WTC11 (cell line): Measurements from ENCODE around the gene WFDC12. TPM values are rescaled to one million over a fixed set of nuclear protein-coding genes. Genes with fewer than 3 reads are reported as not detected.

Source experiments
- ATF1 ChIP-seq: sonication (generic); formaldehyde crosslinking; IDR thresholded peaks from 2 replicates; pipeline ENCODE4 v1.8.1; 2023; ENCODE audit warnings: mild to moderate bottlenecking, moderate library complexity, missing genetic modification reagents
- CREB1 ChIP-seq: sonication (generic); formaldehyde crosslinking; IDR thresholded peaks from 2 replicates; pipeline ENCODE4 v1.8.0; 2023; ENCODE audit warnings: mild to moderate bottlenecking, missing genetic modification reagents
- E2F4 ChIP-seq: sonication (generic); formaldehyde crosslinking; IDR thresholded peaks from 2 replicates; pipeline ENCODE4 v1.8.1; 2022; ENCODE audit warnings: low read depth, mild to moderate bottlenecking, moderate library complexity, missing genetic modification reagents, borderline replicate concordance
- ELF4 ChIP-seq: sonication (generic); formaldehyde crosslinking; IDR thresholded peaks from 2 replicates; pipeline ENCODE4 v1.8.1; 2022; ENCODE audit warnings: low read depth, mild to moderate bottlenecking, moderate library complexity, missing genetic modification reagents
- ESRRA ChIP-seq: sonication (generic); formaldehyde crosslinking; IDR thresholded peaks from 2 replicates; pipeline ENCODE4 v1.8.1; 2022; ENCODE audit warnings: mild to moderate bottlenecking, missing genetic modification reagents, borderline replicate concordance
- ETV6 ChIP-seq: sonication (generic); formaldehyde crosslinking; IDR thresholded peaks from 2 replicates; pipeline ENCODE4 v1.8.1; 2022; ENCODE audit warnings: mild to moderate bottlenecking, missing genetic modification reagents
- FOXJ3 ChIP-seq: sonication (generic); formaldehyde crosslinking; IDR thresholded peaks from 2 replicates; pipeline ENCODE4 v1.9.0; 2021; ENCODE audit warnings: missing genetic modification reagents, mild to moderate bottlenecking, borderline replicate concordance
- FOXK1 ChIP-seq: sonication (generic); formaldehyde crosslinking; IDR thresholded peaks from 2 replicates; pipeline ENCODE4 v1.8.0; 2022; ENCODE audit warnings: mild to moderate bottlenecking, moderate library complexity, missing genetic modification reagents
- GABPB1 ChIP-seq: sonication (generic); formaldehyde crosslinking; IDR thresholded peaks from 2 replicates; pipeline ENCODE4 v1.8.1; 2023; ENCODE audit warnings: mild to moderate bottlenecking, missing genetic modification reagents
- GTF2I ChIP-seq: fragments of 250-450 bp; sonication (Bioruptor Pico); conservative IDR thresholded peaks from 2 replicates; pipeline ENCODE4 v1.4.0; 2021; ENCODE audit warnings: mild to moderate bottlenecking
- HMGA2 ChIP-seq: fragments of 250-450 bp; sonication (Bioruptor Pico); IDR thresholded peaks from 2 replicates; pipeline ENCODE4 v1.4.0; 2021; ENCODE audit warnings: mild to moderate bottlenecking, moderate library complexity
- MXD4 ChIP-seq: fragments of 250-450 bp; sonication (Bioruptor Pico); IDR thresholded peaks from 2 replicates; pipeline ENCODE4 v1.8.0; 2021; ENCODE audit warnings: mild to moderate bottlenecking, moderate library complexity, borderline replicate concordance
- NFATC4 ChIP-seq: fragments of 250-450 bp; sonication (Bioruptor Pico); IDR thresholded peaks from 2 replicates; pipeline ENCODE4 v1.9.0; 2021; ENCODE audit warnings: mild to moderate bottlenecking
- NFE2L1 ChIP-seq: sonication (generic); formaldehyde crosslinking; IDR thresholded peaks from 2 replicates; pipeline ENCODE4 v1.8.1; 2023; ENCODE audit warnings: missing genetic modification reagents
- NR1H2 ChIP-seq: sonication (generic); formaldehyde crosslinking; IDR thresholded peaks from 2 replicates; pipeline ENCODE4 v1.9.0; 2021; ENCODE audit warnings: mild to moderate bottlenecking, moderate library complexity, missing genetic modification reagents
- NR2C2 ChIP-seq: sonication (generic); formaldehyde crosslinking; IDR thresholded peaks from 2 replicates; pipeline ENCODE4 v1.8.0; 2022; ENCODE audit warnings: mild to moderate bottlenecking, missing genetic modification reagents
- OVOL2 ChIP-seq: fragments of 250-450 bp; sonication (Bioruptor Pico); IDR thresholded peaks from 2 replicates; pipeline ENCODE4 v1.9.0; 2021; ENCODE audit warnings: mild to moderate bottlenecking, borderline replicate concordance
- PRRX2 ChIP-seq: fragments of 250-450 bp; sonication (Bioruptor Pico); IDR thresholded peaks from 2 replicates; pipeline ENCODE4 v1.8.0; 2021; ENCODE audit warnings: mild to moderate bottlenecking
- SOX15 ChIP-seq: fragments of 250-450 bp; sonication (Bioruptor Pico); IDR thresholded peaks from 2 replicates; pipeline ENCODE4 v1.9.0; 2021; ENCODE audit warnings: mild to moderate bottlenecking
- SP1 ChIP-seq: sonication (generic); formaldehyde crosslinking; conservative IDR thresholded peaks from 2 replicates; pipeline ENCODE4 v1.8.1; 2022; ENCODE audit warnings: missing genetic modification reagents
- TCF7 ChIP-seq: sonication (generic); formaldehyde crosslinking; IDR thresholded peaks from 2 replicates; pipeline ENCODE4 v1.8.0; 2022; ENCODE audit warnings: mild to moderate bottlenecking, low read depth, missing genetic modification reagents, moderate library complexity
- USF1 ChIP-seq: sonication (generic); formaldehyde crosslinking; IDR thresholded peaks from 2 replicates; pipeline ENCODE4 v1.8.0; 2022; ENCODE audit warnings: mild to moderate bottlenecking, missing genetic modification reagents
- ZBTB21 ChIP-seq: sonication (generic); formaldehyde crosslinking; IDR thresholded peaks from 2 replicates; pipeline ENCODE4 v1.8.1; 2023; ENCODE audit warnings: mild to moderate bottlenecking, missing genetic modification reagents, borderline replicate concordance
- ZNF219 ChIP-seq: sonication (generic); formaldehyde crosslinking; IDR thresholded peaks from 2 replicates; pipeline ENCODE4 v1.8.0; 2023; ENCODE audit warnings: missing genetic modification reagents, mild to moderate bottlenecking, borderline replicate concordance
- ZNF263 ChIP-seq: sonication (generic); formaldehyde crosslinking; IDR thresholded peaks from 2 replicates; pipeline ENCODE4 v1.8.1; 2022; ENCODE audit warnings: low read depth, mild to moderate bottlenecking, moderate library complexity, missing genetic modification reagents
- ZNF396 ChIP-seq: fragments of 250-450 bp; sonication (Bioruptor Pico); IDR thresholded peaks from 2 replicates; pipeline ENCODE4 v1.8.0; 2021; ENCODE audit warnings: mild to moderate bottlenecking, moderate library complexity, borderline replicate concordance
- ZNF425 ChIP-seq: fragments of 250-450 bp; sonication (Bioruptor Pico); conservative IDR thresholded peaks from 2 replicates; pipeline ENCODE4 v1.9.0; 2021; ENCODE audit warnings: mild to moderate bottlenecking
- total RNA-seq: library from RNA; stranded (reverse); gene quantifications from 3 replicates; pipeline ENCODE4 v1.2.3, GENCODE V29; 2021
- TF ChIP-seq, protein P1 (sequence below): sonication (generic); formaldehyde crosslinking; IDR thresholded peaks from 2 replicates; pipeline ENCODE4 v1.8.1; 2023; ENCODE audit warnings: mild to moderate bottlenecking, missing genetic modification reagents, moderate library complexity
- TF ChIP-seq, protein P2 (sequence below): sonication (generic); formaldehyde crosslinking; conservative IDR thresholded peaks from 2 replicates; pipeline ENCODE4 v1.8.1; 2022; ENCODE audit warnings: mild to moderate bottlenecking, missing genetic modification reagents
- TF ChIP-seq, protein P3 (sequence below): fragments of 250-450 bp; sonication (Bioruptor Pico); IDR thresholded peaks from 2 replicates; pipeline ENCODE4 v1.9.0; 2021; ENCODE audit warnings: mild to moderate bottlenecking
- TF ChIP-seq, protein P4 (sequence below): fragments of 250-450 bp; sonication (Bioruptor Pico); IDR thresholded peaks from 2 replicates; pipeline ENCODE4 v2.1.2; 2022; ENCODE audit warnings: mild to moderate bottlenecking, moderate library complexity

WFDC12 gene
- total RNA-seq, 1 experiment from 2014 or later = not detected

DNA sequence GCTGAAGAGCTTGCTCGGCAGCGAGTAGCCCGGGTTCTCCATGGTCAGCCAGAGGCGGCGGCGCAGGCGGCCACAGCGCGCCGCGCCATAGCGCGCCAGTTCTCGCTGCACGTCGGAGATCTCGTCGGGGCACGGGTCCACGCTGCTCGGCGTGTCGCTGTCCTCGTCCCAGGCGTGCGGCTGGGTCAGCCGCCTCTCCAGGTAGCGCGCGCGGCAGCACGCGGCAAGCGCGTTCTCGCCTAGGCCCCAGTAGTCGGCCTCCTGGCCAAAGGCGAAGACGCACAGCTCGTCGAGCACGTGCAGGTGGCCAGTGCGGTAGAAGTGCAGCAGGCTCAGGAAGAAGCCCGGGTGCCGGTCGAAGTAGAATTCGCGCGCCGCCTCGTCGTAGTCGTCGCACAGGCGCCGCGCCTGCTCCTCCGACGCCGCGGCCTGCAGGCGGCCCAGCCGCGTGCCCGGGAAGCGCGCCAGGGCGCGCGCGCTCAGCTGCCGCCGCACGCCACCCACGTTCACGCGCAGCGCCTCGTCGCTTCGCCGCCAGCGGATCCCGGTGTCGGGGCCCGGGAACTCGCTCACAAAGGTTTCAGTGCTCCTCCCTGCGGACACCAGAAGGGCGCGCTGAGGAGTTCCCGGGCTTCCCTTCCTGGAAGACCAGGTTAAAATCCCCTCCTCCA lies 26.0 kb downstream of the WFDC12 start (continued):
- no peak for TF ChIP-seq OVOL2 (CRISPR knock-in tag)
- TF ChIP-seq FOXJ3 (CRISPR knock-in tag) = no peak
- TF ChIP-seq USF1 (CRISPR knock-in tag) = peak; percentile 79
- TF ChIP-seq NR1H2 (CRISPR knock-in tag) = peak; percentile 68
- TF ChIP-seq, protein P1, sequence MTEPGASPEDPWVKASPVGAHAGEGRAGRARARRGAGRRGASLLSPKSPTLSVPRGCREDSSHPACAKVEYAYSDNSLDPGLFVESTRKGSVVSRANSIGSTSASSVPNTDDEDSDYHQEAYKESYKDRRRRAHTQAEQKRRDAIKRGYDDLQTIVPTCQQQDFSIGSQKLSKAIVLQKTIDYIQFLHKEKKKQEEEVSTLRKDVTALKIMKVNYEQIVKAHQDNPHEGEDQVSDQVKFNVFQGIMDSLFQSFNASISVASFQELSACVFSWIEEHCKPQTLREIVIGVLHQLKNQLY (CRISPR knock-in tag) = no peak
- TF ChIP-seq ZNF425 (CRISPR knock-in tag) = no peak
- peak; percentile 68; the same call in 1 of the 2 replicates for TF ChIP-seq ZNF263
- TF ChIP-seq SOX15 (CRISPR knock-in tag) = no peak
- TF ChIP-seq NR2C2 (CRISPR knock-in tag) = peak; percentile 78
- TF ChIP-seq GABPB1 (CRISPR knock-in tag) = no peak
- TF ChIP-seq, protein P2, sequence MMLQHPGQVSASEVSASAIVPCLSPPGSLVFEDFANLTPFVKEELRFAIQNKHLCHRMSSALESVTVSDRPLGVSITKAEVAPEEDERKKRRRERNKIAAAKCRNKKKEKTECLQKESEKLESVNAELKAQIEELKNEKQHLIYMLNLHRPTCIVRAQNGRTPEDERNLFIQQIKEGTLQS (CRISPR knock-in tag) = peak; percentile 72; the same call in 1 of the 2 replicates
- TF ChIP-seq TCF7 (CRISPR knock-in tag) = peak; percentile 93
- no peak for TF ChIP-seq PRRX2 (CRISPR knock-in tag)
- TF ChIP-seq, protein P3, sequence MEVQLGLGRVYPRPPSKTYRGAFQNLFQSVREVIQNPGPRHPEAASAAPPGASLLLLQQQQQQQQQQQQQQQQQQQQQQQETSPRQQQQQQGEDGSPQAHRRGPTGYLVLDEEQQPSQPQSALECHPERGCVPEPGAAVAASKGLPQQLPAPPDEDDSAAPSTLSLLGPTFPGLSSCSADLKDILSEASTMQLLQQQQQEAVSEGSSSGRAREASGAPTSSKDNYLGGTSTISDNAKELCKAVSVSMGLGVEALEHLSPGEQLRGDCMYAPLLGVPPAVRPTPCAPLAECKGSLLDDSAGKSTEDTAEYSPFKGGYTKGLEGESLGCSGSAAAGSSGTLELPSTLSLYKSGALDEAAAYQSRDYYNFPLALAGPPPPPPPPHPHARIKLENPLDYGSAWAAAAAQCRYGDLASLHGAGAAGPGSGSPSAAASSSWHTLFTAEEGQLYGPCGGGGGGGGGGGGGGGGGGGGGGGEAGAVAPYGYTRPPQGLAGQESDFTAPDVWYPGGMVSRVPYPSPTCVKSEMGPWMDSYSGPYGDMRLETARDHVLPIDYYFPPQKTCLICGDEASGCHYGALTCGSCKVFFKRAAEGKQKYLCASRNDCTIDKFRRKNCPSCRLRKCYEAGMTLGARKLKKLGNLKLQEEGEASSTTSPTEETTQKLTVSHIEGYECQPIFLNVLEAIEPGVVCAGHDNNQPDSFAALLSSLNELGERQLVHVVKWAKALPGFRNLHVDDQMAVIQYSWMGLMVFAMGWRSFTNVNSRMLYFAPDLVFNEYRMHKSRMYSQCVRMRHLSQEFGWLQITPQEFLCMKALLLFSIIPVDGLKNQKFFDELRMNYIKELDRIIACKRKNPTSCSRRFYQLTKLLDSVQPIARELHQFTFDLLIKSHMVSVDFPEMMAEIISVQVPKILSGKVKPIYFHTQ (CRISPR knock-in tag) = no peak
- TF ChIP-seq, protein P4, sequence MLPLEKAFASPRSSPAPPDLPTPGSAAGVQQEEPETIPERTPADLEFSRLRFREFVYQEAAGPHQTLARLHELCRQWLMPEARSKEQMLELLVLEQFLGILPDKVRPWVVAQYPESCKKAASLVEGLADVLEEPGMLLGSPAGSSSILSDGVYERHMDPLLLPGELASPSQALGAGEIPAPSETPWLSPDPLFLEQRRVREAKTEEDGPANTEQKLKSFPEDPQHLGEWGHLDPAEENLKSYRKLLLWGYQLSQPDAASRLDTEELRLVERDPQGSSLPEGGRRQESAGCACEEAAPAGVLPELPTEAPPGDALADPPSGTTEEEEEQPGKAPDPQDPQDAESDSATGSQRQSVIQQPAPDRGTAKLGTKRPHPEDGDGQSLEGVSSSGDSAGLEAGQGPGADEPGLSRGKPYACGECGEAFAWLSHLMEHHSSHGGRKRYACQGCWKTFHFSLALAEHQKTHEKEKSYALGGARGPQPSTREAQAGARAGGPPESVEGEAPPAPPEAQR = no peak
- no peak for TF ChIP-seq HMGA2 (CRISPR knock-in tag)
- TF ChIP-seq ZNF396 (CRISPR knock-in tag) = no peak
- TF ChIP-seq SP1 (CRISPR knock-in tag) = peak; percentile 65
- peak; percentile 93 for TF ChIP-seq NFE2L1 (CRISPR knock-in tag)
- no peak for TF ChIP-seq GTF2I
- peak; percentile 90 for TF ChIP-seq ETV6
- TF ChIP-seq ATF1 (CRISPR knock-in tag) = peak; percentile 95
- TF ChIP-seq ESRRA (CRISPR knock-in tag) = peak; percentile 93
- TF ChIP-seq NFATC4 = no peak
- no peak for TF ChIP-seq ZBTB21 (CRISPR knock-in tag)
- peak; percentile 90 for TF ChIP-seq E2F4 (CRISPR knock-in tag)
- peak; percentile 94; the same call in 1 of the 2 replicates for TF ChIP-seq ZNF219 (CRISPR knock-in tag)
- peak; percentile 92 for TF ChIP-seq FOXK1 (CRISPR knock-in tag)
- peak; percentile 65; the same call in 1 of the 2 replicates for TF ChIP-seq ELF4 (CRISPR knock-in tag)
- TF ChIP-seq CREB1 (CRISPR knock-in tag) = peak; percentile 74; the same call in 1 of the 2 replicates
- no peak for TF ChIP-seq MXD4 (CRISPR knock-in tag)
